ENCODE results near the gene ATG4B.

DNA sequence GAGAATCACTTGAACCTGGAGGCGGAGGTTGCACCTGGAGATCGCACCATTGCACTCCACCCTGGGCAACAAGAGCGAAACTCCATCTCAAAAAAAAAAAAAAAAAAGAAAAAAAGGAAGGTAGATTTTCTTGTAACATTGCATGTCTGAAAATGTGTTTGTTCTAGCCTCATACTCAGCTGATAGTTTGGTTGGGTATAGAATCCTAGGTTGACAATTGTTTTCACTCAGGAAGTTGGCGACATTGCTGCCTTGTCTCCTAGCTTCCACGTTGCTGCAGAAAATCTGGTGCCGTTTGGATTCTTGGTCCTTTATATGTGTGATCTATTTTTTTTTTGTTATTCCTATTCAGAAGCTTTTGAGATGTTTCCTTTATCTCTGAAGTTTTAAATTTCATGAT is 69.0 kb downstream of the ATG4B start:
- TF ChIP-seq POLR2A (IDR thresholded peaks at IDR 0.05; ENCODE audit: low read length), result no peak
- no peak for TF ChIP-seq GATA1 (IDR thresholded peaks at IDR 0.05; ENCODE audit: low read depth, low read length)
